Stimulated activated CD8-positive, alpha-beta memory T cell treated with anti-CD3 and anti-CD28 coated beads, Interleukin-2, amount 100 ng/mL, for 48 hours (primary cell): Measurements from ENCODE around the gene CACNA1E.

Experiments used
- DNase-seq, 2 donors: peaks; one replicate each; pipeline ENCODE4 v3.0.0-alpha.2; 2020; ENCODE audit warnings: low read depth in 2 of 2

CACNA1E gene

GRCh38 chr1:181680332-181680731 is 197.0 kb downstream of the CACNA1E start:
- DNase-seq: no peak

- no peak for DNase-seq
Measured at GRCh38 chr1:181680871-181681270, 197.6 kb downstream of the CACNA1E start.

GRCh38 chr1:181685211-181685610 is 201.9 kb downstream of the CACNA1E start:
- no peak for DNase-seq

- DNase-seq: no peak
Measured at GRCh38 chr1:181701891-181702290, 218.6 kb downstream of the CACNA1E start.

- DNase-seq: no peak
Measured at GRCh38 chr1:181704546-181704945, 221.2 kb downstream of the CACNA1E start.

- DNase-seq: no peak
Measured at GRCh38 chr1:181711820-181712219, 228.5 kb downstream of the CACNA1E start.

- DNase-seq: no peak
Measured at GRCh38 chr1:181712711-181713110, 229.4 kb downstream of the CACNA1E start.

- no peak for DNase-seq
Measured at GRCh38 chr1:181714428-181714827, 231.1 kb downstream of the CACNA1E start.

GRCh38 chr1:181718034-181718433 is 234.7 kb downstream of the CACNA1E start:
- DNase-seq: no peak

- DNase-seq: no peak
Measured at GRCh38 chr1:181726320-181727012, 243.1 kb downstream of the CACNA1E start.

- no peak for DNase-seq
Measured at GRCh38 chr1:181730606-181731005, 247.3 kb downstream of the CACNA1E start.

GRCh38 chr1:181732218-181732990 is 249.1 kb downstream of the CACNA1E start:
- DNase-seq: no peak

GRCh38 chr1:181733486-181733885 is 250.2 kb downstream of the CACNA1E start:
- no peak for DNase-seq

- DNase-seq: no peak
Measured at GRCh38 chr1:181737056-181737455, 253.7 kb downstream of the CACNA1E start.

- DNase-seq: no peak
Measured at GRCh38 chr1:181739214-181739613, 255.9 kb downstream of the CACNA1E start.

GRCh38 chr1:181742426-181742825 is 259.1 kb downstream of the CACNA1E start:
- DNase-seq: no peak

GRCh38 chr1:181743878-181744312 is 260.6 kb downstream of the CACNA1E start:
- DNase-seq: no peak

GRCh38 chr1:181746224-181746623 is 262.9 kb downstream of the CACNA1E start:
- DNase-seq: no peak

- no peak for DNase-seq
Measured at GRCh38 chr1:181748013-181748412, 264.7 kb downstream of the CACNA1E start.

- DNase-seq: no peak
Measured at GRCh38 chr1:181754103-181754502, 270.8 kb downstream of the CACNA1E start.

GRCh38 chr1:181759481-181759880 is 276.2 kb downstream of the CACNA1E start:
- no peak for DNase-seq

- no peak for DNase-seq
Measured at GRCh38 chr1:181763736-181764135, 280.4 kb downstream of the CACNA1E start.

GRCh38 chr1:181765451-181766026 is 282.2 kb downstream of the CACNA1E start:
- no peak for DNase-seq
